Uterus (tissue), 4 donors: ENCODE measurements around the gene FOSL2. TPM values are rescaled to one million over a fixed set of nuclear protein-coding genes. Genes with fewer than 3 reads are reported as not detected.

Source experiments
- DNase-seq, 2 donors: peaks; one replicate each; pipeline ENCODE4 v3.0.0-alpha.2; 2019 to 2020
- H3K27ac ChIP-seq, 2 donors: fragments of 200-600 bp; sonication (generic); 1 replicate in 1 of 2; 2 replicates in 1 of 2; pipeline ENCODE4 v1.5.1; 2016 to 2018
- H3K27me3 ChIP-seq, 2 donors: fragments of 200-600 bp; sonication (generic); one replicate each; pipeline ENCODE4 v1.5.1; 2018 to 2019; ENCODE audit warnings: control low read depth in 1 of 2
- H3K36me3 ChIP-seq, 2 donors: fragments of 200-600 bp; sonication (generic); one replicate each; pipeline ENCODE4 v1.5.1; 2019; ENCODE audit warnings: control low read depth in 1 of 2
- H3K4me1 ChIP-seq, 2 donors: fragments of 200-600 bp; sonication (generic); one replicate each; pipeline ENCODE4 v1.5.1; 2018 to 2019; ENCODE audit warnings: control low read depth in 1 of 2
- H3K4me3 ChIP-seq, 2 donors: fragments of 200-600 bp; sonication (generic); 1 replicate in 1 of 2; 2 replicates in 1 of 2; pipeline ENCODE4 v1.5.1; 2018 to 2019; ENCODE audit warnings: mild to moderate bottlenecking in 1 of 2
- H3K9me3 ChIP-seq, 2 donors: fragments of 200-600 bp; sonication (generic); one replicate each; pipeline ENCODE4 v1.5.1; 2019; ENCODE audit warnings: control low read depth in 1 of 2
- CTCF ChIP-seq, 4 experiments: fragments of 200-600 bp in 2 of 4; fragments of 450-650 bp in 2 of 4; sonication (generic) in 2 of 4; IDR thresholded peaks; one replicate each; pipeline ENCODE4 v1.5.1; 2016 to 2019; ENCODE audit warnings: antibody characterized with exemption in 4 of 4, mild to moderate bottlenecking in 2 of 4, moderate library complexity in 1 of 4
- POLR2A ChIP-seq, 2 donors: fragments of 450-650 bp; IDR thresholded peaks; one replicate each; pipeline ENCODE4 v1.6.1; 2016; ENCODE audit warnings: antibody characterized with exemption in 2 of 2, mild to moderate bottlenecking in 1 of 2, moderate library complexity in 1 of 2
- intact Hi-C: fragments of 100-400 bp; cut with DNase I; formaldehyde crosslinking; loops from one replicate; pipeline ENCODE4 v1.15.1; 2023; ENCODE audit warnings: low total_unique reads
- total RNA-seq, 4 donors: library from RNA; depleted of rRNA in 3 of 4; stranded (reverse); fragments of >200 nt in 3 of 4; gene quantifications; one replicate each; pipeline versions ENCODE4 v1.1.0 to v1.2.4, GENCODE V29; 2014 to 2023
- donor health status: DM: yes; HTN: yes; CAD: no.

The FOSL2 gene
- total RNA-seq, 4 donors from 2014 or later = 39.8 to 134 (median 58.7) TPM

- no peak for DNase-seq
- no peak for TF ChIP-seq POLR2A (IDR thresholded peaks at IDR 0.05)
- TF ChIP-seq CTCF (IDR thresholded peaks at IDR 0.05) = no peak
- Histone ChIP-seq H3K9me3 (no peaks in the 10 kb centered on the region), H3K27ac (no peak overlapping the region), H3K36me3 (no peaks in the 10 kb centered on the region), H3K4me1 (no peaks in the 10 kb centered on the region), H3K4me3 (no peak overlapping the region), H3K27me3 (no peaks in the 10 kb centered on the region)
- intact Hi-C loops = no loop called here
These were observed 18.8 kb upstream of the FOSL2 start for GRCh38 chr2:28373854-28374253.

DNA sequence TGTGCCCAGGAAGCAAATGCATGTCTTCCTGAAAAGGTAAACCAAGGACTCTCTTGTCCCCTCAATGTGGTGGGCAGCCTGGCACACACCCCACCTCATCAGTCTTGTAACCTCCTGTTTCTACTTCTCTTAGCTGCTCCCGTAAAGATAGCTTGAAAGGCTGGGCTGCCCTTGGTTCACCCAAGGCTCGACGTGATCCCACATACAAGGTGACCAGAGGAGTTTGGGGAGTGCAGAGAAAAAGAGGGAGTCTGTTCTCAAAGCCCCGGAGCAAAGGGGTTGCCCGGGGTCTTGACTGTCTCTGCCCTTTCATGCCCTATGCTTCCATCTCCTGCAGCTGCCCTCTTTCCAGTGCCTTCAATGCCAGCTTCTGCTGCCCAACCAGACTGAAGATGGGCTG lies 18.3 kb upstream of the FOSL2 start:
- Histone ChIP-seq H3K36me3 (no peaks in the 10 kb centered on the region), H3K4me1 (no peaks in the 10 kb centered on the region), H3K9me3 (no peaks in the 10 kb centered on the region), H3K4me3 (no peak overlapping the region), H3K27me3 (no peaks in the 10 kb centered on the region), H3K27ac (no peak overlapping the region)
- no peak for DNase-seq
- intact Hi-C loops = no loop called here
- TF ChIP-seq CTCF (IDR thresholded peaks at IDR 0.05) = no peak
- TF ChIP-seq POLR2A (IDR thresholded peaks at IDR 0.05) = no peak

DNA sequence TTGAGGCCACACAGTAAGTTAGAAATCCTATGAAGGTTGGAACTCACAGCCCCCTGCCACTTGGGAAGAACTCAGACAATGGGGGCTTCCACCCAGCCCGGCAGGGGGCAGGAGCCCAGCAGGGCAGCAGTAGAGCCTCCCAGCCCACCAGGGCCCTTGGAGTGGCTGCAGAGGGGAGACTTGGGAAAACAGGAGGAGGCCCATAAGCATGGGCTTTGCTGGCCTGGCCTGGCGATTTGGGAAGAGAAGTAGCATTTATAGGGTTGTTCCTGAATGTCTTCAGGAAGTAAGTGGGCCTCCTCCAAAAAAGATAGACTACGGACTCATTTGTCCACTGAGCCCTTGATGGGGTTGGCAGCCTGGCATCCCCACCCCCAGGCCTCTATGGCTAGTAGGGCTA lies 17.4 kb upstream of the FOSL2 start:
- no peak for DNase-seq
- Histone ChIP-seq H3K36me3 (no peaks in the 10 kb centered on the region), H3K9me3 (no peaks in the 10 kb centered on the region), H3K4me3 (no peak overlapping the region), H3K27ac (no peak overlapping the region), H3K4me1 (no peaks in the 10 kb centered on the region), H3K27me3 (no peaks in the 10 kb centered on the region)
- no peak for TF ChIP-seq CTCF (IDR thresholded peaks at IDR 0.05)
- TF ChIP-seq POLR2A (IDR thresholded peaks at IDR 0.05) = no peak
- intact Hi-C loops = no loop called here

DNA sequence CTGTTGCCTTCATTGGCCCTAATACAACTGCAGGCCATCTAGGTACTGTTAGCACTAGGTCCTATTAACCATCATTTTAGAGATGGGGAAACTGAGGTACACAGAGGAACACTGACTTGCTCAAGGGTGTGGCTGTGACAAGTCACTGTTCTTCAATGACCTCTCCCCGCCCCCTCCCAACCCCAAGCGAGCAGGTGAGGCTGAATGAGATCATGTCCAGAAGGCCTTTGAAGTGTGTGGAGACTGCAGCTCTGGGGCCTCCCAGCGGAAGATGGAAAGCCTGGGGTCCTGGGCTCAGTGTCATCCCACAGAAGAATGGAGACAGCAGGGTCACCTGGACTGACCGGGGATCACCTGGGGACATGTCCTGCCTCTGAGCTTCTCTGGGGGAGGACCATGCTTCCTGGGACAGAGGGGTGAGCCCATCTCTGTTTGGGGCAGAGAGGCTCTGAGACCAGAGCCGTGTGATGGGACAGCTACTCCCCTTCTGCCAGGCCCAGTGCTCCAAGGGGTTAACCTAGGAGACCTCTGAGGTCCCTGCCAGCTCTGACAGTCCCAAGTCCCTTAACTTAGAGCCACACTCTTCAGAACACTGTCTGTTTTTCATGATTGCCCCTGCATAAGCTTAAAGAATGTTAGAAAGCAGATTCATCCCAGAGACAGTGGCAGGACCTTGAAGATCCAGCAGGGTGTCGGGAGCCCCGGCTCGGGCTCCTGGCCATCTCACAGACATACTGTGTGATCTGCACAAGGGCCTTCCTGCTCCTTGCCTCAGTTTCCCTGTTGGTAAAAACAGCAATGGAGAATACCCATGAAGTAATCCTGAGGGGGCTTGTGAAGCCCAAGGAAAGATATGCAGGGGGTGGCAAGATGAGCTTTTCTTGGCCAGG lies 16.7 kb upstream of the FOSL2 start:
- no peak overlapping the region for H3K27ac ChIP-seq
- H3K27me3 ChIP-seq = no peaks in the 10 kb centered on the region
- no peaks in the 10 kb centered on the region for H3K4me1 ChIP-seq
- no peak for DNase-seq
- no peaks in the 10 kb centered on the region for H3K36me3 ChIP-seq
- H3K4me3 ChIP-seq = no peak overlapping the region
- intact Hi-C loops = no loop called here
- TF ChIP-seq CTCF (IDR thresholded peaks at IDR 0.05) (no peak), POLR2A (IDR thresholded peaks at IDR 0.05) (no peak)
- no peaks in the 10 kb centered on the region for H3K9me3 ChIP-seq

GRCh38 chr2:28377195-28377816 lies 15.4 kb upstream of the FOSL2 start:
- no peak overlapping the region for H3K4me3 ChIP-seq
- TF ChIP-seq CTCF (IDR thresholded peaks at IDR 0.05) (no peak), POLR2A (IDR thresholded peaks at IDR 0.05) (no peak)
- no peaks in the 10 kb centered on the region for H3K4me1 ChIP-seq
- no peak for DNase-seq
- H3K27me3 ChIP-seq = no peaks in the 10 kb centered on the region
- H3K9me3 ChIP-seq = no peaks in the 10 kb centered on the region
- no peak overlapping the region for H3K27ac ChIP-seq
- H3K36me3 ChIP-seq = no peaks in the 10 kb centered on the region
- intact Hi-C loops = no loop called here
